WERI-Rb-1 (cell line): ENCODE data around the gene ZNF70.

Source experiments
- DNase-seq: peaks from one replicate; pipeline ENCODE4 v3.0.0-alpha.2; 2020
- H3K27ac ChIP-seq: fragments of 250-450 bp; sonication (Bioruptor Pico); 2 replicates; pipeline ENCODE4 v1.5.1; 2020; ENCODE audit warnings: mild to moderate bottlenecking, moderate library complexity
- H3K27me3 ChIP-seq: fragments of 250-450 bp; sonication (Bioruptor Pico); 2 replicates; pipeline ENCODE4 v1.5.1; 2021; ENCODE audit warnings: mild to moderate bottlenecking, low read depth, moderate library complexity; ENCODE audit not compliant: insufficient read depth, severe bottlenecking
- H3K36me3 ChIP-seq: fragments of 250-450 bp; sonication (Bioruptor Pico); 2 replicates; pipeline ENCODE4 v1.5.1; 2020; ENCODE audit warnings: mild to moderate bottlenecking, moderate library complexity
- H3K4me3 ChIP-seq: 2 replicates; pipeline ENCODE4 v1.5.1; 2011; ENCODE audit warnings: low read depth, mild to moderate bottlenecking, control low read depth, low read length
- H3K9me3 ChIP-seq: fragments of 250-450 bp; sonication (Bioruptor Pico); 2 replicates; pipeline ENCODE4 v1.5.1; 2021; ENCODE audit warnings: mild to moderate bottlenecking, moderate library complexity; ENCODE audit not compliant: severe bottlenecking
- CTCF ChIP-seq: IDR thresholded peaks from 2 replicates; pipeline ENCODE4 v1.5.1; 2011; ENCODE audit warnings: low read depth, mild to moderate bottlenecking, control low read depth, inconsistent platforms, low read length

The ZNF70 gene

GRCh38 chr22:23714596-23715578 is 36.0 kb downstream of the ZNF70 start:
- H3K27ac ChIP-seq: no peak overlapping the region
- H3K27me3 ChIP-seq: no peaks in the 10 kb centered on the region
- DNase-seq: no peak
- H3K36me3 ChIP-seq: peaks cover 48% of the 10 kb centered on the region
- no peaks in the 10 kb centered on the region for H3K9me3 ChIP-seq
- no peak overlapping the region for H3K4me3 ChIP-seq
- TF ChIP-seq CTCF: no peak

- DNase-seq: no peak
These were observed 37.0 kb downstream of the ZNF70 start for GRCh38 chr22:23713696-23714595.

GRCh38 chr22:23712256-23712655 is 38.7 kb downstream of the ZNF70 start:
- H3K4me3 ChIP-seq: no peak overlapping the region
- no peaks in the 10 kb centered on the region for H3K9me3 ChIP-seq
- no peak overlapping the region for H3K27ac ChIP-seq
- TF ChIP-seq CTCF: no peak
- no peaks in the 10 kb centered on the region for H3K27me3 ChIP-seq
- peaks cover 71% of the 10 kb centered on the region for H3K36me3 ChIP-seq
- DNase-seq: no peak

More at GRCh38 chr22:23713696-23714595, 37.0 kb downstream of the ZNF70 start:
- no peak for TF ChIP-seq CTCF
- Histone ChIP-seq H3K9me3 (no peaks in the 10 kb centered on the region), H3K27ac (no peak overlapping the region), H3K27me3 (no peaks in the 10 kb centered on the region), H3K36me3 (peaks cover 57% of the 10 kb centered on the region), H3K4me3 (no peak overlapping the region)

- H3K27me3 ChIP-seq: no peaks in the 10 kb centered on the region
- DNase-seq: no peak
- peaks cover 83% of the 10 kb centered on the region for H3K36me3 ChIP-seq
- H3K4me3 ChIP-seq: no peak overlapping the region
- H3K9me3 ChIP-seq: no peaks in the 10 kb centered on the region
- TF ChIP-seq CTCF: no peak
- H3K27ac ChIP-seq: no peak overlapping the region
These were observed 41.8 kb downstream of the ZNF70 start for GRCh38 chr22:23709107-23709506.

GRCh38 chr22:23708270-23708669 is 42.6 kb downstream of the ZNF70 start:
- no peak for DNase-seq
- Histone ChIP-seq H3K36me3 (peaks cover 81% of the 10 kb centered on the region), H3K9me3 (no peaks in the 10 kb centered on the region), H3K27ac (no peak overlapping the region), H3K27me3 (no peaks in the 10 kb centered on the region), H3K4me3 (no peak overlapping the region)
- no peak for TF ChIP-seq CTCF
